Measurements from ENCODE around the gene KLHL22.

DNA sequence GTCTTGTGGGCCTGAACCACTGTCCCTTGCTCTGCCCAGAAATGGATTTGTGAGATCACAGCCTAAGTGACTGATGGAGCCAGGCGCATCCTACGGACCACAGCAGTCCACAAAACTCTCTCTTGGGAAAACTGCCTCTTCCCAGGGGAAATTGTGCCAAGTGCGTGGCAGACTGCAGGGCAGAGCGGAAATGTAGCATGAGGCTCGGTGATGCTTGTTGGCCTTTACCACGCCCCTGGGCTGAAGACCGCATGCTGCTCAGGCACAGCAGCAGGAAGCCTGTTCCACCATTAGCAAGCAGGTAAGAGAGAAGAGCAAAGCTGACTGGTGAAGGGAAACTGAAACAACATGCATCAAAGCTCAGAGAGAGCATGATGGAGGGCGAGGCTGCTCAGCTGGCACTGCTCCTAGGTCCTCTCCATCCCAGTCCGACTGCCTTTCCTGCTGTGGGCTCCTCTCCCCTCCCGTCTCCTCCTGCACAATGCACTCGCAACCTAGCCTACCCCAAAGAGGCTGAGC is 31.4 kb downstream of the KLHL22 start:
- no peak for TF ChIP-seq EZH2 (IDR thresholded peaks at IDR 0.05; ENCODE audit: borderline replicate concordance, low read length)
- TF ChIP-seq, protein P1, sequence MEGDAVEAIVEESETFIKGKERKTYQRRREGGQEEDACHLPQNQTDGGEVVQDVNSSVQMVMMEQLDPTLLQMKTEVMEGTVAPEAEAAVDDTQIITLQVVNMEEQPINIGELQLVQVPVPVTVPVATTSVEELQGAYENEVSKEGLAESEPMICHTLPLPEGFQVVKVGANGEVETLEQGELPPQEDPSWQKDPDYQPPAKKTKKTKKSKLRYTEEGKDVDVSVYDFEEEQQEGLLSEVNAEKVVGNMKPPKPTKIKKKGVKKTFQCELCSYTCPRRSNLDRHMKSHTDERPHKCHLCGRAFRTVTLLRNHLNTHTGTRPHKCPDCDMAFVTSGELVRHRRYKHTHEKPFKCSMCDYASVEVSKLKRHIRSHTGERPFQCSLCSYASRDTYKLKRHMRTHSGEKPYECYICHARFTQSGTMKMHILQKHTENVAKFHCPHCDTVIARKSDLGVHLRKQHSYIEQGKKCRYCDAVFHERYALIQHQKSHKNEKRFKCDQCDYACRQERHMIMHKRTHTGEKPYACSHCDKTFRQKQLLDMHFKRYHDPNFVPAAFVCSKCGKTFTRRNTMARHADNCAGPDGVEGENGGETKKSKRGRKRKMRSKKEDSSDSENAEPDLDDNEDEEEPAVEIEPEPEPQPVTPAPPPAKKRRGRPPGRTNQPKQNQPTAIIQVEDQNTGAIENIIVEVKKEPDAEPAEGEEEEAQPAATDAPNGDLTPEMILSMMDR (conservative IDR thresholded peaks at IDR 0.05 in 1 of 2, IDR thresholded peaks at IDR 0.05 in 1 of 2; ENCODE audit: extremely low read depth in 1 of 2, insufficient read depth in 1 of 2, low read depth in 1 of 2, low read length in 2 of 2) = no peak

All from mammary epithelial cell (primary cell).